ENCODE data around the gene SLX9.

DNA sequence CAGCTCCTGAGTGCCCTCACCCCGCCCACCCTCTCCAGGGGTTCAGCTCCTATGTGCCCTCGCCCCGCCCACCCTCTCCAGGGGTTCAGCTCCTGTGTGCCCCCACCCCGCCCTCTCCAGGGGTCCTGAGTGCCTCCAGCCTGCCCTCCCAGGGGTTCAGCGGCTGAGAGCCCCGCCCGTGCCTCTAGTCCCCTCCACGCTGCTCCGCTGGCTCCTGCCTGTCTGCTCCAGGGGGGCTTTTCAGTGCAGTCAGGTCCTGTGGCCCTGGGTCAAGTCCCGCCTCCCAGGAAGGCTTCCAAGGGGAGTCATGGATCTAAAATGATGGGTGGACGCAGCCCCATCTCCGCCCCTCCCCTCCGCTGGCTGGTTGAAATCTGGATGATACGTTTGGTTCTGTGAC lies 33.8 kb downstream of the SLX9 start:
- TF ChIP-seq ZNF274 (IDR thresholded peaks at IDR 0.05; ENCODE audit: low read depth, low read length) (no peak), SUZ12 (IDR thresholded peaks at IDR 0.05; ENCODE audit: extremely low read depth, insufficient read depth, insufficient read length) (no peak)

Data from NT2/D1 (cell line).